Measurements from ENCODE around the gene CA12.
A peak's percentile ranks its signal among the peaks of the same experiment; 100 is the strongest.

The CA12 gene

DNA sequence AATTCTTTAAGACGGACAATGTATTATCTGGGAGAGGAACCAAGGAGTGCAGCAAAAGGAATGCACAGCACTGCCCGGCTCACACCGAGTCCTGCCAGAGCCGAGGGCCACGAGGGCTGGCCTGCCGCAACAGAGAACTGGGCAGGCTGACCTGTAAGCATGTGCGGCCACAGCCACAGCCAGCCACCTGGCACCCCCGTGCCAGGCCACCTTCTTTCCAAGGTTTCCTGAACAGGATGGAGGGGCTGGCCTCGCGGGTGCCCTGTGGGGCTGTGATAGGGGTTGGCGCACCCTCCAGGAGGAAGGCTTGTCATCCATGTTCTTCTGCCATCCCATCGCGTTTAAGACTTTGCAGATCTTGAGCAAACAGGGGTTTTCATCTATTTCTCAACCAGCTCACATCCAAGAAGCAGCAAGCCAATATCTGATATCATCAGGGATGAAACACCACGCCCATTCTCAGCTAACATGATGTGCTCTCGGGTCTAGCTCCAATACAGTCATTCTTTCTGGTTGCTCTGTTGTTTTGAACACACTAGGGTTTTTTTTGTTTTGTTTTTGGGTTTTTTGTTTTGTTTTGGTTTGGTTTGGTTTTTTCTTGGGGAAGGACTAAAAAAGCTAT is 10.2 kb downstream of the CA12 start:
- TF ChIP-seq, protein P1, sequence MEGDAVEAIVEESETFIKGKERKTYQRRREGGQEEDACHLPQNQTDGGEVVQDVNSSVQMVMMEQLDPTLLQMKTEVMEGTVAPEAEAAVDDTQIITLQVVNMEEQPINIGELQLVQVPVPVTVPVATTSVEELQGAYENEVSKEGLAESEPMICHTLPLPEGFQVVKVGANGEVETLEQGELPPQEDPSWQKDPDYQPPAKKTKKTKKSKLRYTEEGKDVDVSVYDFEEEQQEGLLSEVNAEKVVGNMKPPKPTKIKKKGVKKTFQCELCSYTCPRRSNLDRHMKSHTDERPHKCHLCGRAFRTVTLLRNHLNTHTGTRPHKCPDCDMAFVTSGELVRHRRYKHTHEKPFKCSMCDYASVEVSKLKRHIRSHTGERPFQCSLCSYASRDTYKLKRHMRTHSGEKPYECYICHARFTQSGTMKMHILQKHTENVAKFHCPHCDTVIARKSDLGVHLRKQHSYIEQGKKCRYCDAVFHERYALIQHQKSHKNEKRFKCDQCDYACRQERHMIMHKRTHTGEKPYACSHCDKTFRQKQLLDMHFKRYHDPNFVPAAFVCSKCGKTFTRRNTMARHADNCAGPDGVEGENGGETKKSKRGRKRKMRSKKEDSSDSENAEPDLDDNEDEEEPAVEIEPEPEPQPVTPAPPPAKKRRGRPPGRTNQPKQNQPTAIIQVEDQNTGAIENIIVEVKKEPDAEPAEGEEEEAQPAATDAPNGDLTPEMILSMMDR (conservative IDR thresholded peaks at IDR 0.05; ENCODE audit: control insufficient read depth, insufficient read depth, low read depth, low read length): no peak

GRCh38 chr15:63370764-63371163 is 10.9 kb downstream of the CA12 start:
- no peak overlapping the region for H3K4me3 ChIP-seq (ENCODE audit: control insufficient read depth, low read depth, low read length)
- no peak for DNase-seq (ENCODE audit: low read depth)
- TF ChIP-seq, protein P1 (conservative IDR thresholded peaks at IDR 0.05; ENCODE audit: control insufficient read depth, insufficient read depth, low read depth, low read length): no peak

More for the DNA sequence above, 10.2 kb downstream of the CA12 start:
- DNase-seq (ENCODE audit: low read depth): peak; percentile 96
- H3K4me3 ChIP-seq (ENCODE audit: control insufficient read depth, low read depth, low read length): peak overlapping the region; percentile 32

GRCh38 chr15:63369781-63370180 is 11.9 kb downstream of the CA12 start:
- no peak overlapping the region for H3K4me3 ChIP-seq (ENCODE audit: control insufficient read depth, low read depth, low read length)
- DNase-seq (ENCODE audit: low read depth): peak; percentile 37
- TF ChIP-seq, protein P1 (conservative IDR thresholded peaks at IDR 0.05; ENCODE audit: control insufficient read depth, insufficient read depth, low read depth, low read length): no peak

DNA sequence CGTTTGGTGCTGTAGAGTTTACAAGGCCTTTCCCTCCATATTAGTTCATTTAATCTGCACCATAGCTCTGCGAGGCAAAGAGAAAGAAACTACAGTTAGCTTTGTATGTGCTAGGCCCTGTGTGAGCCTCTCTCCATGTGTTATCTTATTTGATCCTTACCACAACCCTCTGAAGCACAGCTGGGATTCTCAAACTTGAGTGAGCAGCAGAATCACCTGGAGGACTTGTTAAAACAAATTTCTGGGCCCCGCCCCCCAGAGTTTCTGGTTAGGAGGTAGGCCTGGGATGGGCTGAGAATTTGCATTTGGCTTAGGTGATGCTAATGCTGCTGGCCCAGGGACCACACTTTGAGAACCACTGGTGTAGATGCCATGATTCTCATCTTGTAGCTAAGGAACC is 12.3 kb downstream of the CA12 start:
- no peak for DNase-seq (ENCODE audit: low read depth)
- H3K4me3 ChIP-seq (ENCODE audit: control insufficient read depth, low read depth, low read length): no peak overlapping the region
- TF ChIP-seq, protein P1 (conservative IDR thresholded peaks at IDR 0.05; ENCODE audit: control insufficient read depth, insufficient read depth, low read depth, low read length): no peak

- TF ChIP-seq, protein P1 (conservative IDR thresholded peaks at IDR 0.05; ENCODE audit: control insufficient read depth, insufficient read depth, low read depth, low read length): no peak
- DNase-seq (ENCODE audit: low read depth): no peak
- H3K4me3 ChIP-seq (ENCODE audit: control insufficient read depth, low read depth, low read length): no peak overlapping the region
Observed at GRCh38 chr15:63368503-63368902, 13.1 kb downstream of the CA12 start.

- no peak overlapping the region for H3K4me3 ChIP-seq (ENCODE audit: control insufficient read depth, low read depth, low read length)
- DNase-seq (ENCODE audit: low read depth): no peak
- TF ChIP-seq, protein P1 (conservative IDR thresholded peaks at IDR 0.05; ENCODE audit: control insufficient read depth, insufficient read depth, low read depth, low read length): no peak
Observed at GRCh38 chr15:63367900-63368299, 13.7 kb downstream of the CA12 start.

DNA sequence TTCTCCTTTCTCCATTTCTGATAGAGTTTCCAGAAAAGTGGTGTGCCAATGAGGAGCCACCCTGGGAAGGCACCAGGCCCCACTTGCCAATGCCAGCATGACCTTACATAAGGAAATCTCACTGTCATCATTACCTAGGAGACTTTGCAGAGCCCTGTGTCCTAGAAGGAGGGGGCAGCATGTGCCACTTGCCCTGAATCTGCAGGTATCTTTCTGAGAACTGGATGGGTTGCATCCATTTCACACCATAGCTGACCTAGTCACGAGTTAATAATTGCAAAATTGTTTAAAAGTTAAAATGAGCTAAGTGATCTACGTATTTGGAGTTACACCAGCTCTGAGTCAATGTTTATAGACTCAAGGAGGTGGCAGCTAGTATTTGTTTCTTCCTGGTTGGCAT is 14.3 kb downstream of the CA12 start:
- DNase-seq (ENCODE audit: low read depth): peak; percentile 38
- no peak overlapping the region for H3K4me3 ChIP-seq (ENCODE audit: control insufficient read depth, low read depth, low read length)
- TF ChIP-seq, protein P1 (conservative IDR thresholded peaks at IDR 0.05; ENCODE audit: control insufficient read depth, insufficient read depth, low read depth, low read length): no peak
